ENCODE results near the gene FGD6.

GRCh38 chr12:95230313-95230712 lies 13.0 kb upstream of the FGD6 start:
- no peak for TF ChIP-seq EZH2 (IDR thresholded peaks at IDR 0.05; ENCODE audit: low read length, missing control alignments)
- no peak for TF ChIP-seq CTCF (conservative IDR thresholded peaks at IDR 0.05 in 1 of 2, IDR thresholded peaks at IDR 0.05 in 1 of 2; ENCODE audit: low read depth in 1 of 2, low read length in 2 of 2)

Measured in fibroblast of lung (primary cell).